HEK293 (cell line): ENCODE data around the gene LRFN2.

Experiments used
- CTCF ChIA-PET: fragments of 350-600 bp; formaldehyde crosslinking; extraction: SDS; loops from one replicate; lab custom pipeline; 2021; ENCODE audit warnings: antibody characterized with exemption; lab: Yijun Ruan, JAX
- POLR2A ChIA-PET: fragments of 300-600 bp; formaldehyde crosslinking; extraction: SDS; loops from one replicate; lab custom pipeline; 2020; ENCODE audit warnings: antibody characterized with exemption, inconsistent platforms; lab: Yijun Ruan, JAX
- H3K27ac ChIP-seq: fragments of 200-500 bp; sonication (Bioruptor generic); 2 replicates; pipeline ENCODE4 v1.5.1; 2014; ENCODE audit warnings: low read depth, low read length, control low read depth, inconsistent platforms; ENCODE audit errors: extremely low read depth
- H3K36me3 ChIP-seq, 2 experiments: fragments of 200-500 bp in 1 of 2; sonication (Bioruptor generic) in 1 of 2; 1 replicate in 1 of 2; 2 replicates in 1 of 2; pipeline ENCODE4 v1.5.1; 2014 to 2017; ENCODE audit warnings: inconsistent platforms in 2 of 2, low read length in 2 of 2; ENCODE audit not compliant: control insufficient read depth in 2 of 2, insufficient read depth in 1 of 2
- H3K4me1 ChIP-seq: fragments of 200-500 bp; sonication (Bioruptor generic); 2 replicates; pipeline ENCODE4 v1.5.1; 2014; ENCODE audit warnings: mild to moderate bottlenecking, low read length, inconsistent platforms; ENCODE audit not compliant: control insufficient read depth, insufficient read depth
- H3K4me3 ChIP-seq: 2 replicates; pipeline ENCODE4 v1.5.1; 2011; ENCODE audit warnings: low read depth, mild to moderate bottlenecking, control low read depth, low read length, moderate library complexity
- H3K9me3 ChIP-seq: fragments of 200-500 bp; sonication (Bioruptor generic); 2 replicates; pipeline ENCODE4 v1.5.1; 2014; ENCODE audit warnings: low read depth, low read length, inconsistent platforms; ENCODE audit not compliant: control insufficient read depth, insufficient read depth
- AEBP2 ChIP-seq: fragments of 450-650 bp; formaldehyde crosslinking; IDR thresholded peaks from 2 replicates; pipeline ENCODE4 v1.5.1; 2016; ENCODE audit warnings: missing biosample characterization, missing genetic modification characterization, borderline replicate concordance
- GLIS1 ChIP-seq: fragments of 450-650 bp; formaldehyde crosslinking; IDR thresholded peaks from 2 replicates; pipeline ENCODE4 v1.5.1; 2016; ENCODE audit warnings: missing biosample characterization, missing genetic modification characterization
- HOXA7 ChIP-seq: sonication (generic); formaldehyde crosslinking; IDR thresholded peaks from 2 replicates; pipeline ENCODE4 v1.8.1; 2022; ENCODE audit warnings: missing genetic modification reagents, borderline replicate concordance
- INSM2 ChIP-seq: fragments of 450-650 bp; formaldehyde crosslinking; IDR thresholded peaks from 2 replicates; pipeline ENCODE4 v1.5.1; 2016; ENCODE audit warnings: missing biosample characterization, missing genetic modification characterization
- PATZ1 ChIP-seq: fragments of 450-650 bp; formaldehyde crosslinking; IDR thresholded peaks from 2 replicates; pipeline ENCODE4 v1.5.1; 2016; ENCODE audit warnings: missing biosample characterization, missing genetic modification characterization
- ZBTB49 ChIP-seq: fragments of 450-650 bp; formaldehyde crosslinking; IDR thresholded peaks from 2 replicates; pipeline ENCODE4 v1.5.1; 2016; ENCODE audit warnings: missing biosample characterization, missing genetic modification characterization, low read depth
- ZFP41 ChIP-seq: fragments of 450-650 bp; formaldehyde crosslinking; IDR thresholded peaks from 2 replicates; pipeline ENCODE4 v1.5.1; 2016; ENCODE audit warnings: missing biosample characterization, missing genetic modification characterization, borderline replicate concordance
- ZNF140 ChIP-seq: fragments of 450-650 bp; formaldehyde crosslinking; IDR thresholded peaks from 2 replicates; pipeline ENCODE4 v1.5.1; 2016; ENCODE audit warnings: missing biosample characterization, missing genetic modification characterization
- ZNF174 ChIP-seq: fragments of 450-650 bp; formaldehyde crosslinking; IDR thresholded peaks from 2 replicates; pipeline ENCODE4 v1.5.0; 2017; ENCODE audit warnings: missing biosample characterization, mild to moderate bottlenecking, missing genetic modification characterization
- ZNF324 ChIP-seq: fragments of 450-650 bp; formaldehyde crosslinking; IDR thresholded peaks from 2 replicates; pipeline ENCODE4 v1.5.1; 2016; ENCODE audit warnings: missing biosample characterization, missing genetic modification characterization
- ZNF394 ChIP-seq: fragments of 450-650 bp; formaldehyde crosslinking; IDR thresholded peaks from 2 replicates; pipeline ENCODE4 v1.5.1; 2016; ENCODE audit warnings: missing biosample characterization, missing genetic modification characterization, mild to moderate bottlenecking, moderate library complexity, borderline replicate concordance
- ZNF510 ChIP-seq: fragments of 450-650 bp; formaldehyde crosslinking; IDR thresholded peaks from 2 replicates; pipeline ENCODE4 v1.5.1; 2018; ENCODE audit warnings: mild to moderate bottlenecking, missing genetic modification characterization, missing biosample characterization; ENCODE audit not compliant: insufficient replicate concordance
- ZNF549 ChIP-seq: fragments of 450-650 bp; IDR thresholded peaks from 2 replicates; pipeline ENCODE4 v1.5.1; 2018; ENCODE audit warnings: missing biosample characterization, missing genetic modification characterization, mild to moderate bottlenecking, inconsistent platforms, moderate library complexity
- ZNF580 ChIP-seq: fragments of 450-650 bp; formaldehyde crosslinking; IDR thresholded peaks from 2 replicates; pipeline ENCODE4 v1.5.1; 2016; ENCODE audit warnings: missing biosample characterization, missing genetic modification characterization
- ZNF585B ChIP-seq: fragments of 450-650 bp; formaldehyde crosslinking; IDR thresholded peaks from 2 replicates; pipeline ENCODE4 v1.5.1; 2016; ENCODE audit warnings: missing biosample characterization, missing genetic modification characterization
- ZNF621 ChIP-seq: fragments of 450-650 bp; formaldehyde crosslinking; IDR thresholded peaks from 2 replicates; pipeline ENCODE4 v1.5.1; 2017; ENCODE audit warnings: missing biosample characterization, missing genetic modification characterization
- ZNF768 ChIP-seq: fragments of 450-650 bp; formaldehyde crosslinking; IDR thresholded peaks from 2 replicates; pipeline ENCODE4 v1.5.1; 2018; ENCODE audit warnings: missing biosample characterization, mild to moderate bottlenecking, missing genetic modification characterization
- ZNF791 ChIP-seq: fragments of 450-650 bp; formaldehyde crosslinking; IDR thresholded peaks from 2 replicates; pipeline ENCODE4 v1.5.1; 2016; ENCODE audit warnings: missing biosample characterization, missing genetic modification characterization
- ZSCAN16 ChIP-seq: fragments of 450-650 bp; formaldehyde crosslinking; IDR thresholded peaks from 2 replicates; pipeline ENCODE4 v1.5.1; 2016; ENCODE audit warnings: missing biosample characterization, missing genetic modification characterization

Gene LRFN2

GRCh38 chr6:40535819-40536380, 51.3 kb downstream of the LRFN2 start:
- TF ChIP-seq ZNF549 (no peak), ZSCAN16 (tag by site-specific recombination) (no peak), ZNF580 (no peak), PATZ1 (tag by site-specific recombination) (no peak), ZBTB49 (no peak), ZNF585B (tag by site-specific recombination) (no peak), ZNF174 (tag by site-specific recombination) (no peak), ZNF324 (tag by site-specific recombination) (no peak), ZFP41 (tag by site-specific recombination) (no peak), GLIS1 (tag by site-specific recombination) (no peak), INSM2 (no peak)
- Histone ChIP-seq H3K9me3 (no peaks in the 10 kb centered on the region), H3K4me3 (no peak overlapping the region), H3K4me1 (no peaks in the 10 kb centered on the region), H3K27ac (no peak overlapping the region), H3K36me3 (no peaks in the 10 kb centered on the region)
- ChIA-PET POLR2A (no interaction called here), CTCF (interaction anchor here (0.7 to 2.1 kb wide), 4 partner anchors 14 to 202 kb away, joined by 3 to 6 read pairs (median 4); no protein-coding TSS in a partner anchor)

GRCh38 chr6:40535110-40535818, 51.9 kb downstream of the LRFN2 start:
- POLR2A ChIA-PET: no interaction called here
- CTCF ChIA-PET: interaction anchor here (0.7 to 2.1 kb wide), 4 partner anchors 15 to 201 kb away, joined by 3 to 6 read pairs (median 4); no protein-coding TSS in a partner anchor
- no peak for TF ChIP-seq ZNF140
- TF ChIP-seq HOXA7: no peak
- TF ChIP-seq ZNF510 (tag by site-specific recombination): no peak
- TF ChIP-seq ZNF394 (tag by site-specific recombination): no peak
- TF ChIP-seq ZNF768 (tag by site-specific recombination): no peak
- TF ChIP-seq AEBP2 (tag by site-specific recombination): no peak
- no peak for TF ChIP-seq ZNF791
- TF ChIP-seq ZSCAN16 (tag by site-specific recombination): no peak
- no peak for TF ChIP-seq ZNF621 (tag by site-specific recombination)
- TF ChIP-seq, all 188 proteins: peak for 0
- Histone ChIP-seq H3K4me3 (no peak overlapping the region), H3K4me1 (no peaks in the 10 kb centered on the region), H3K36me3 (no peaks in the 10 kb centered on the region), H3K9me3 (no peaks in the 10 kb centered on the region), H3K27ac (no peak overlapping the region)
